Hepatocyte (in vitro differentiated cells): ENCODE results near the gene CRHR1.

Source experiments
- EZH2 ChIP-seq: fragments of 200-600 bp; sonication (generic); IDR thresholded peaks from 2 replicates; pipeline ENCODE4 v1.6.1; 2016; ENCODE audit warnings: antibody characterized with exemption, mild to moderate bottlenecking, borderline replicate concordance
- TF ChIP-seq, protein P1 (sequence below): fragments of 200-600 bp; sonication (generic); IDR thresholded peaks from 2 replicates; pipeline ENCODE4 v1.5.1; 2016; ENCODE audit warnings: antibody characterized with exemption, mild to moderate bottlenecking; ENCODE audit not compliant: poor library complexity

DNA sequence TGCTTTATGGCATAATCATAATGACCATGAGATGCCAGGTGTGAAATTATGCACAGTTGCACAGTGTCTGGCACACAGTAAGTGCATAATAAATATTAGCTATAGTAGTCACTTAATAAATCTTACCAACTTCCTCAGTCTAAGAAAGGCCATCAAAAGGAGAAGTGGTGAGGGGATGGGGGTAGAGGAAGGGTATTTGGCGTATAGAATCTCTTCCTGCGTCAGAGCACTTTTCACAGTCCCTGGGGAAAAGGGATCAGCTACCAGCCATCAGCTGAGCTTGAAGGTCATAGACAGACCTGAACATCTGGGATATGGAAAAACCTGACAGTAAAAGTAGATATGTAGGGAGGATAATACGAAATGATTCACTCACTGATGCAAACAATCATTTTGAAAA is 5.8 kb downstream of the CRHR1 start:
- no peak for TF ChIP-seq EZH2
- TF ChIP-seq, protein P1, sequence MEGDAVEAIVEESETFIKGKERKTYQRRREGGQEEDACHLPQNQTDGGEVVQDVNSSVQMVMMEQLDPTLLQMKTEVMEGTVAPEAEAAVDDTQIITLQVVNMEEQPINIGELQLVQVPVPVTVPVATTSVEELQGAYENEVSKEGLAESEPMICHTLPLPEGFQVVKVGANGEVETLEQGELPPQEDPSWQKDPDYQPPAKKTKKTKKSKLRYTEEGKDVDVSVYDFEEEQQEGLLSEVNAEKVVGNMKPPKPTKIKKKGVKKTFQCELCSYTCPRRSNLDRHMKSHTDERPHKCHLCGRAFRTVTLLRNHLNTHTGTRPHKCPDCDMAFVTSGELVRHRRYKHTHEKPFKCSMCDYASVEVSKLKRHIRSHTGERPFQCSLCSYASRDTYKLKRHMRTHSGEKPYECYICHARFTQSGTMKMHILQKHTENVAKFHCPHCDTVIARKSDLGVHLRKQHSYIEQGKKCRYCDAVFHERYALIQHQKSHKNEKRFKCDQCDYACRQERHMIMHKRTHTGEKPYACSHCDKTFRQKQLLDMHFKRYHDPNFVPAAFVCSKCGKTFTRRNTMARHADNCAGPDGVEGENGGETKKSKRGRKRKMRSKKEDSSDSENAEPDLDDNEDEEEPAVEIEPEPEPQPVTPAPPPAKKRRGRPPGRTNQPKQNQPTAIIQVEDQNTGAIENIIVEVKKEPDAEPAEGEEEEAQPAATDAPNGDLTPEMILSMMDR = no peak
